Measurements from ENCODE around the gene C19orf44.

- TF ChIP-seq, protein P1, sequence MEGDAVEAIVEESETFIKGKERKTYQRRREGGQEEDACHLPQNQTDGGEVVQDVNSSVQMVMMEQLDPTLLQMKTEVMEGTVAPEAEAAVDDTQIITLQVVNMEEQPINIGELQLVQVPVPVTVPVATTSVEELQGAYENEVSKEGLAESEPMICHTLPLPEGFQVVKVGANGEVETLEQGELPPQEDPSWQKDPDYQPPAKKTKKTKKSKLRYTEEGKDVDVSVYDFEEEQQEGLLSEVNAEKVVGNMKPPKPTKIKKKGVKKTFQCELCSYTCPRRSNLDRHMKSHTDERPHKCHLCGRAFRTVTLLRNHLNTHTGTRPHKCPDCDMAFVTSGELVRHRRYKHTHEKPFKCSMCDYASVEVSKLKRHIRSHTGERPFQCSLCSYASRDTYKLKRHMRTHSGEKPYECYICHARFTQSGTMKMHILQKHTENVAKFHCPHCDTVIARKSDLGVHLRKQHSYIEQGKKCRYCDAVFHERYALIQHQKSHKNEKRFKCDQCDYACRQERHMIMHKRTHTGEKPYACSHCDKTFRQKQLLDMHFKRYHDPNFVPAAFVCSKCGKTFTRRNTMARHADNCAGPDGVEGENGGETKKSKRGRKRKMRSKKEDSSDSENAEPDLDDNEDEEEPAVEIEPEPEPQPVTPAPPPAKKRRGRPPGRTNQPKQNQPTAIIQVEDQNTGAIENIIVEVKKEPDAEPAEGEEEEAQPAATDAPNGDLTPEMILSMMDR (IDR thresholded peaks at IDR 0.05; ENCODE audit: low read depth, low read length, poor library complexity, severe bottlenecking), result no peak
- TF ChIP-seq EZH2phosphoT487 (IDR thresholded peaks at IDR 0.05; ENCODE audit: borderline replicate concordance, low read length), result no peak
Observed at GRCh38 chr19:16521715-16522289, 25.6 kb downstream of the C19orf44 start.

All from DOHH2 (cell line).